Measurements from ENCODE around the gene ATG9A.
"Not testable (repeated sequence)": the region's sequence is repeated elsewhere in the genome, so short reads cannot be mapped to it uniquely, and the experiment has no call there.

ATG9A gene

DNA sequence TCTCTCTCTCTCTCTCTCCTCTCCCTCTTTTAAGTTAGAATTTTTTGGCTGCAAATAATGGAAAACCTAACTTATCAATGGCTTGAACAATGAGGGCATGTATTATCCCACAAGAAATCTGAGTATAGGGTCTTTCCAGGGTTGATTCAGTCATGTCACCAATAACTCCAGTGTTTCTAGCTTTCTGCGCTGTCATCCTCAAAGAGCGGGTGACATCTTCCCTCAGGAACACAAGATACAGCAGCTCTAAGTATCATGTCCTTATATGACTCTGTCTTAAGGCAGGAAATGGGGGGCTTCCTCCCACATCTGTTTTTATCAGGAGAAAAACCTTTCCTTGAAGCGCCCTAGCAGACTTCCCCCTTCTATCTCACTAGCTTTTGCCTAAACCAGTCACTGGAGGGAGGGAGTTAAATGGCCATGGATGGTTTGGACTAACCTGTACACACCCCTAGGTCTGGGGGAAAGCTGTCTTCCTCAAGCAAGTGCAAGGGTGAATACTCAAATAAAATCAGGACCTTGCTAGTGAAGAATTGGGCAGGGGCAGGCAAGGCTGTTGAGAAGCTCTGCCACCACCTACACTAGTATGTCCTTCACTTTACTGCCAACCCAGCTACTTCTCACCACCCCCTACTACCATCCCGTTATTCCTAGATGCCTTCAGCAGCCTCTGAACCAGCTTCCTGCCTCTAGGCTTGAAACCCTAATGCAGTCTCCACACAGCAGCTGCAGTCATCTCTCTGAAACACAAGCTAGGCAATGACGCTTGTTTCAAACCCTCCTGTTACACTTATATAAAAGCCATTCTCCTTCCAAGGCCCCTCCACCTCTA lies 31.8 kb upstream of the ATG9A start:
- Mint-ChIP-seq H3K27me3 (peaks cover 4% of the 10 kb centered on the region), H3K36me3 (ENCODE audit: low read depth) (no peaks in the 10 kb centered on the region), H3K4me1 (ENCODE audit: low read depth) (peaks cover 8% of the 10 kb centered on the region), H3K4me3 (no peak overlapping the region), H3K27ac (no peak overlapping the region), H3K9me3 (no peaks in the 10 kb centered on the region)

- not testable (repeated sequence) for H3K27ac Mint-ChIP-seq; H3K36me3 Mint-ChIP-seq (ENCODE audit: low read depth); H3K4me3 Mint-ChIP-seq; H3K9me3 Mint-ChIP-seq; H3K27me3 Mint-ChIP-seq
- H3K4me1 Mint-ChIP-seq (ENCODE audit: low read depth), result peaks cover 25% of the 10 kb centered on the region
Measured at GRCh38 chr2:219258942-219259341, 29.5 kb upstream of the ATG9A start.

GRCh38 chr2:219254590-219255201 lies 25.3 kb upstream of the ATG9A start:
- Mint-ChIP-seq H3K9me3 (no peaks in the 10 kb centered on the region), H3K4me3 (peak overlapping the region; percentile 87), H3K36me3 (ENCODE audit: low read depth) (peaks cover 29% of the 10 kb centered on the region), H3K27ac (peak overlapping the region; percentile 98), H3K27me3 (peaks cover 3% of the 10 kb centered on the region), H3K4me1 (ENCODE audit: low read depth) (peaks cover 47% of the 10 kb centered on the region)

GRCh38 chr2:219253753-219254589 lies 24.5 kb upstream of the ATG9A start, which contains the start of gene TUBA4A:
TUBA4A (minus strand) TSS chr2:219253918; CDS start chr2:219253858, 60 bp downstream.
- H3K4me1 Mint-ChIP-seq (ENCODE audit: low read depth), result peaks cover 55% of the 10 kb centered on the region
- no peaks in the 10 kb centered on the region for H3K9me3 Mint-ChIP-seq
- H3K27ac Mint-ChIP-seq, result peak within 1 kb of the TSS; percentile 98
- peak within 1 kb of the TSS; percentile 87 for H3K4me3 Mint-ChIP-seq
- no peaks in the 10 kb centered on the region for H3K27me3 Mint-ChIP-seq
- H3K36me3 Mint-ChIP-seq (ENCODE audit: low read depth), result peaks cover 37% of the 10 kb centered on the region

DNA sequence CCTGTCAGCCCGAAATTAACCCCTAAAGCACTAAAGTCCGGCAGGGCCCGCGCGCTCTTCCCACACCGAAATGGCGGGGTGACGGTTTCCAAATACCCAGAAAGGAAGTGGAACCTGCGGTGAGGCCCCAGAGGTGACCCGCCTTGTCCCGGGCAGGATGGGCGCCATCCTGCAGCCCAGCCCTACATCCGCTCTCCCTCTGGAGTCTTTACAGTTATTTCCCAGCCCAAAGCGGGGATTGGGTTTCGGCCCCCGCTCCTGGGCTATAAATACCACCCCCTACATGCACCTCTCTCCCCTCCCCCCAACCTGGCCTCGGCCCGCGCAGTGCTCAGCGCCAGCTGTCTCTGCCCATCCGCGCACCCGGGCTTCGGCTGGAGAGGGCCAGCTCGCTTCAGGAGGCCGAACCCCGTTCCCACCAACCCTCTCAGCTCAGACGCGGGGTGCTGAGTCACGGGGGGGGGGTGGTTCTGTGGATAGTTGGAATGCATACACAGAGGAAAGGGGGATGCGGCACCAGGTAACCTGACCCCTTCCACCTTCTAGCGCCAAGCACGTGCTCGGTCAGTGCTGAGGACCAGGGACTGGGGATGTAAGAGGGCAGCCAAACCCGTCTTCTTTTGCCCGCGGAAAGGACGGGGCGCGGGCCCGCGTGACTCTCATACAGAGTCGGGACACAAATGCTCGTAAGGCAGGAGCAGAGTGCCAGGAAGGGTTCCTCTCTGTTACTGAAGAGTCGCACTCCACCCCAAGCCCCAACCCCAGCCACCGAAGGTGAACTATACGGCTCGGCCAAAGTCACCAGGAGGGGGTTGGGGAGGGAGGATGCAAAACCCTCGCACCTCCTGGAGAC lies 23.7 kb upstream of the ATG9A start, which contains the start of gene TUBA4B:
Gene TUBA4B, plus strand, starts transcription at position 344 of the 853 bp plus-strand sequence. Its CDS starts 165 bp downstream, at position 509.
- Mint-ChIP-seq H3K27me3 (no peaks in the 10 kb centered on the region), H3K4me1 (ENCODE audit: low read depth) (peaks cover 63% of the 10 kb centered on the region), H3K27ac (peak within 1 kb of the TSS; percentile 91), H3K9me3 (no peaks in the 10 kb centered on the region), H3K36me3 (ENCODE audit: low read depth) (peaks cover 45% of the 10 kb centered on the region), H3K4me3 (peak within 1 kb of the TSS; percentile 87)

GRCh38 chr2:219252570-219252899 lies 23.1 kb upstream of the ATG9A start:
- Mint-ChIP-seq H3K4me1 (ENCODE audit: low read depth) (peaks cover 69% of the 10 kb centered on the region), H3K27ac (peak overlapping the region; percentile 91), H3K9me3 (no peaks in the 10 kb centered on the region), H3K4me3 (peak overlapping the region; percentile 87), H3K36me3 (ENCODE audit: low read depth) (peaks cover 47% of the 10 kb centered on the region), H3K27me3 (no peaks in the 10 kb centered on the region)

- peak overlapping the region; percentile 87 for H3K4me3 Mint-ChIP-seq
- peak overlapping the region; percentile 91 for H3K27ac Mint-ChIP-seq
- H3K27me3 Mint-ChIP-seq, result no peaks in the 10 kb centered on the region
- H3K9me3 Mint-ChIP-seq, result no peaks in the 10 kb centered on the region
- peaks cover 73% of the 10 kb centered on the region for H3K4me1 Mint-ChIP-seq (ENCODE audit: low read depth)
- H3K36me3 Mint-ChIP-seq (ENCODE audit: low read depth), result peaks cover 47% of the 10 kb centered on the region
Measured at GRCh38 chr2:219252084-219252483, 22.6 kb upstream of the ATG9A start.

DNA sequence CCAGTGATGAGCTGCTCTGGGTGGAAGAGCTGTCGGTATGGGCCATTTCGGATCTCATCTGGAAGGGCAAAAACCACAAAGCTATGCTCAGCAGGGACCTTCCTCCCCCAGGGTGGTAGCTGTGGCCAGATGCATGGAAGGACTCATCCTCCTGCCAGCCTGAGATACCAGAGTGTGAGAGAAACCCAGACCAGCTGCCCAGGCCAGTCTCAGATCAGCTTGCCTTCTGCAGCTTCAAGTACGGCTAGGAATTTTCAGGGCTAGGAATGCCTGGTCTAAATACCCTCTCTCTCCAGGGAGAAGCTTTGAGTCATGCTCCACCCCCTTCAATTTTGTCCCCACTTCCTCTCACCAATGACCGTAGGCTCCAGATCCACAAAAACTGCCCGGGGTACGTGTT lies 22.2 kb upstream of the ATG9A start:
- H3K27ac Mint-ChIP-seq, result peak overlapping the region; percentile 91
- peak overlapping the region; percentile 87 for H3K4me3 Mint-ChIP-seq
- peaks cover 52% of the 10 kb centered on the region for H3K36me3 Mint-ChIP-seq (ENCODE audit: low read depth)
- H3K9me3 Mint-ChIP-seq, result no peaks in the 10 kb centered on the region
- H3K4me1 Mint-ChIP-seq (ENCODE audit: low read depth), result peaks cover 78% of the 10 kb centered on the region
- no peaks in the 10 kb centered on the region for H3K27me3 Mint-ChIP-seq

DNA sequence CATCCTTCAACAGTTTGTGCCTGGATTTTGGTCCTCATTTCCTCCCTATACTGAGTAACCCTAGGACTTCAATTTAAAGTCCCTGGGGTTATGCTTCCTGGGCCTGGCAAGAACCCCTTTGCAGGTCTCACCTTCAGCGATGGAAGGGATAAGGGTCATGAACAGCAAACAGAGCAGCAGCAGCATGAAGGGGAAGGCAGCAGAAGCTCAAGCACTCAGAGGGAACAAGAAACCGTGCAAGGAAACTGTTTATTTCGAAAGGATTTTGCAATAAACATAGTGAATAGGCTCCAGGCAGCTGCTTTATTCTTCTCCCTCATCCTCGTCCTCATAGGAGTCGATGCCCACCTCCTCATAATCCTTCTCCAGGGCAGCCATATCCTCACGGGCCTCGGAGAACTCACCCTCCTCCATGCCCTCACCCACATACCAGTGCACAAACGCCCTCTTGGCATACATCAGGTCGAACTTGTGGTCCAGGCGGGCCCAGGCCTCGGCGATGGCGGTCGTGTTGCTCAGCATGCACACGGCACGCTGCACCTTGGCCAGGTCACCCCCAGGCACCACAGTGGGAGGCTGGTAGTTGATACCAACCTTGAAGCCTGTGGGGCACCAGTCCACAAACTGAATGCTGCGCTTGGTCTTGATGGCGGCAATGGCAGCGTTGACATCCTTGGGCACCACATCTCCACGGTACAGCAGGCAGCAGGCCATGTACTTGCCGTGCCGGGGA lies 20.8 kb upstream of the ATG9A start:
- peak overlapping the region; percentile 87 for H3K4me3 Mint-ChIP-seq
- peaks cover 52% of the 10 kb centered on the region for H3K36me3 Mint-ChIP-seq (ENCODE audit: low read depth)
- peak overlapping the region; percentile 24 for H3K27ac Mint-ChIP-seq
- H3K27me3 Mint-ChIP-seq, result no peaks in the 10 kb centered on the region
- H3K4me1 Mint-ChIP-seq (ENCODE audit: low read depth), result peaks cover 78% of the 10 kb centered on the region
- H3K9me3 Mint-ChIP-seq, result no peaks in the 10 kb centered on the region

DNA sequence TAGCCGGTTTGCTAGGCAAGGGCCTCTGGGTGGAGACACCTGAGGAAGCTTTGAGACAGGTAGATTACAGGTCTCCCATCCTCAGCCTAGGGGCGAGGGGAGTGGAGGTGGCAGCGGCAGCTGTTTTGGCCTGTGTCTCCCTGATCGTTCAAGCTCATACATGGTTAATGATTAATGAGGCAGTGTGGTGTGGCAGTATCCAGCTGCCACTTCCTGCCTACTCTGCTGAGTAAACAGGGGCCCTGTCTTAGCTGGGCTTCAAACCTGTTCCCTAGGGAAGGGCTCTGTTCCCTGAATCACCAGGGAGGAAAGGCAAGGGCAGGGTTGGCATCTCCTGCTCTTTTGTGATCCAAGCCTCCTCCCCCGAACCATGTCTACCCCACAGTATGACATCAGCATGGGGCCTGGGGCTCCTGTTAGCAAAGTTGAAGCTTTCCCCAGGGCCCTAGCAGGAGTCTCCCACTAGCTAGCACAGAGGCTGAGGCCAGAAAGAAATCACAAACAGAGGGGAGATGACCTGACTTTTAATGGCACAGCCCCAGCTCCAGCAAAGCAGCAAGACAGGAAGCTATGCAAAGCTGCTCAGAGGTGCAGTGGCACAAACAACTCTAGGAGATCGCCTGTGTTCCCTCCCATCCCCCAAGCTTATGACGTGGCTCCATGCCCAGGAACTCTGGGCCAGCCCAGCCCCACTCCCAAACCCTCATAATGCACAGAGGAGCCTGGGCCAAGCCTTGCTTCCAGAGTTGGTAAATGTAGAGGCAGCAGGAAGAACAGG lies 20.0 kb upstream of the ATG9A start:
- H3K27ac Mint-ChIP-seq, result peak overlapping the region; percentile 77
- H3K36me3 Mint-ChIP-seq (ENCODE audit: low read depth), result peaks cover 52% of the 10 kb centered on the region
- H3K9me3 Mint-ChIP-seq, result no peaks in the 10 kb centered on the region
- peak overlapping the region; percentile 87 for H3K4me3 Mint-ChIP-seq
- H3K4me1 Mint-ChIP-seq (ENCODE audit: low read depth), result peaks cover 75% of the 10 kb centered on the region
- no peaks in the 10 kb centered on the region for H3K27me3 Mint-ChIP-seq

DNA sequence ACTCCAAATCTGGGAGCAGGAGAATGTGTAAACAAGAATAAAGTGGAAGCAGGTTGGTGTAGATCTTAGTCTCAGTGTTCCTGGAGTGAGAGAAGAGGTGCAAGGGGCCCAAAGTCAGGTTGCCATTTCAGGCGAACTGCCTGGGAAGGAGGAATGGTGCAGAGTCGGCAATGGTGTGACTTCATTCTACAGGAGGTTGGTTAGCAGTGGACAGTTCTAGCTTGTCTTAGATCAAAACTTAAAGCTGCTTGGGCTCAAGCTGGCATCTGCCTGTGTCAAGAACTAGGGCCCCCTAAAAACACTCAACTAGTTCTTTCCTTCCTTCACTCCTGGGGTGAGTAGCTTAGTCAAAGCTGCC lies 19.4 kb upstream of the ATG9A start:
- peaks cover 79% of the 10 kb centered on the region for H3K4me1 Mint-ChIP-seq (ENCODE audit: low read depth)
- H3K4me3 Mint-ChIP-seq, result peak overlapping the region; percentile 87
- H3K27me3 Mint-ChIP-seq, result no peaks in the 10 kb centered on the region
- no peaks in the 10 kb centered on the region for H3K9me3 Mint-ChIP-seq
- H3K27ac Mint-ChIP-seq, result peak overlapping the region; percentile 77
- H3K36me3 Mint-ChIP-seq (ENCODE audit: low read depth), result peaks cover 52% of the 10 kb centered on the region

DNA sequence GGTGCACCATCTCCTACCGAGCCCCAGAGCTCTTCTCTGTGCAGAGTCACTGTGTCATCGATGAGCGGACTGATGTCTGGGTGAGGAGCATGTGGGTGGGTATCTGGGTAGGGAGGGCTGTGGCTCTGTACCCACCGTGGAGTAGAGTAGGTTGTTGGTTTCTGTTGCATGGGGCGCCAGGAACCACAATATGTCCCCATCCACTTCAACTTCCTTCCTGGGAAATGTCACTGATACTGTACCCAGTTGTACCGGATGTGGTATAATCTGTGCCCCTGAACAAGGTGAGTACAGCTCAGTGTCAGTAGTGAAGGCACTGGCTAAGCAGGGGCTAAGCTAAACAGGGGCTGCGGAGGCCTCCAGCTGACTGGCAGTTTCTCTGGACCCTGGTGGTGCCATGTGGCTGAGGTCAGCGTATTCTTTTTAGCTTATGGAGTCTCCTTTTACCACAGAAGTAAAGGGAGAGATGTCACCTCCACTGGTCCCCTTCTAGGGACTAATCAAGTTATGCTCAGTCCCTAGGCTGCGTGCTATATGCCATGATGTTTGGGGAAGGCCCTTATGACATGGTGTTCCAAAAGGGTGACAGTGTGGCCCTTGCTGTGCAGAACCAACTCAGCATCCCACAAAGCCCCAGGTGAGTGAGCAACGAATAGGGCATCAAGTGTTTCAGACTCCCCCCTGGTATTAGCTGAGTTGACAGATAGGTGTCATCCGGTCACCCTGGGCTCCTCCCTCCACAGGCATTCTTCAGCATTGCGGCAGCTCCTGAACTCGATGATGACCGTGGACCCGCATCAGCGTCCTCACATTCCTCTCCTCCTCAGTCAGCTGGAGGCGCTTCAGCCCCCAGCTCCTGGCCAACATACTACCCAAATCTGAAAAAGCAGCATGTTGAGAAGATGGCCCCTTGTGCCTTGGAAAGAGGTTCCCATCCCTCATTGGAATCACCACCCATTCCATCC lies 18.5 kb upstream of the ATG9A start:
- Mint-ChIP-seq H3K27me3 (no peaks in the 10 kb centered on the region), H3K27ac (peak overlapping the region; percentile 76), H3K4me1 (ENCODE audit: low read depth) (peaks cover 85% of the 10 kb centered on the region), H3K4me3 (peak overlapping the region; percentile 92), H3K9me3 (no peaks in the 10 kb centered on the region), H3K36me3 (ENCODE audit: low read depth) (peaks cover 52% of the 10 kb centered on the region)
